ENCODE data around the gene SFXN5.

SFXN5 gene

DNA sequence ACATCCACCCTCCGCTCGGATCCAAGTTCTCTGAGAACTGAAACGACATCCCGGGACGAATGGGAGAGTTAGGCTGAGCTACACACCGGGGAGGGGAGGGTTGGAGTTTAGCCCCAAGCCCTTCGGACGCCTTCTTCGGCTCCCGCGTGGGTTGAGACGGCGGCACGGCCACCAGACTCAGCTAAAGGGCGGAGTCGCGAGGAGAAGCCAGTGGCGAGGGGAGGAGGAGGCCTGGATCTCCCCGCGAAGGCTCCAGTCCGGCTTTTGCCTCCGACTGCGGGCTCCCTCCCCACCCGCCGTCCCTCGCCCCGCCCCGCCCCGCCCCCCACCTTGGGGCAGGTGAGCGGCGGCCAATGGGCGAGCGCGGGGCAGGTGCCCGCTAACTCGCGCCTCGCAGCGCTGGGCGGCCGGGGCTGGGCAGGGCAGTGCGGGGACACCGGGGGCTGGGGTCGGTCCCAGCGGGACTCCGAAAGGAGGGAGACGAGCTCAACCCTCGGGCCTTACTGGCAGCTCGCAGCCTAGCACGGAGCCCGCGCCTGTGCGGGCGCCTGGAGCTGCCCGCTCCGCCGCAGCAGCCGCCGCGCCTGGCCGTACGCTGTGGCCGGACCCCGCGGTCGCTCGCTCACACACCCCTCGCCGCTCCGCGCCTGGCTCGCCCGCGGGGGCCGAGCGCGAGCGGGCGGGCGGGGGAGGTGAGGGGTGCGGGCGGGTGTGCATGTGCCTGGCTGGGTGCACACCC lies 154.2 kb downstream of the SFXN5 start, which contains the start of gene EMX1:
Gene EMX1 (plus strand): TSS at position 382 of the 739 bp plus-strand sequence. CDS start 334 bp downstream, at position 716.
- TF ChIP-seq, protein P1, sequence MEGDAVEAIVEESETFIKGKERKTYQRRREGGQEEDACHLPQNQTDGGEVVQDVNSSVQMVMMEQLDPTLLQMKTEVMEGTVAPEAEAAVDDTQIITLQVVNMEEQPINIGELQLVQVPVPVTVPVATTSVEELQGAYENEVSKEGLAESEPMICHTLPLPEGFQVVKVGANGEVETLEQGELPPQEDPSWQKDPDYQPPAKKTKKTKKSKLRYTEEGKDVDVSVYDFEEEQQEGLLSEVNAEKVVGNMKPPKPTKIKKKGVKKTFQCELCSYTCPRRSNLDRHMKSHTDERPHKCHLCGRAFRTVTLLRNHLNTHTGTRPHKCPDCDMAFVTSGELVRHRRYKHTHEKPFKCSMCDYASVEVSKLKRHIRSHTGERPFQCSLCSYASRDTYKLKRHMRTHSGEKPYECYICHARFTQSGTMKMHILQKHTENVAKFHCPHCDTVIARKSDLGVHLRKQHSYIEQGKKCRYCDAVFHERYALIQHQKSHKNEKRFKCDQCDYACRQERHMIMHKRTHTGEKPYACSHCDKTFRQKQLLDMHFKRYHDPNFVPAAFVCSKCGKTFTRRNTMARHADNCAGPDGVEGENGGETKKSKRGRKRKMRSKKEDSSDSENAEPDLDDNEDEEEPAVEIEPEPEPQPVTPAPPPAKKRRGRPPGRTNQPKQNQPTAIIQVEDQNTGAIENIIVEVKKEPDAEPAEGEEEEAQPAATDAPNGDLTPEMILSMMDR (IDR thresholded peaks at IDR 0.05; ENCODE audit: low read depth, low read length, missing control alignments): no peak
- DNase-seq (ENCODE audit: extremely low read depth, low read depth): no peak
- 0 out of 2 replicates have a peak within 1 kb of the TSS, but pooled peaks have one; percentile 7 for H3K4me3 ChIP-seq (replicated peaks; ENCODE audit: low read depth, low read length)

DNA sequence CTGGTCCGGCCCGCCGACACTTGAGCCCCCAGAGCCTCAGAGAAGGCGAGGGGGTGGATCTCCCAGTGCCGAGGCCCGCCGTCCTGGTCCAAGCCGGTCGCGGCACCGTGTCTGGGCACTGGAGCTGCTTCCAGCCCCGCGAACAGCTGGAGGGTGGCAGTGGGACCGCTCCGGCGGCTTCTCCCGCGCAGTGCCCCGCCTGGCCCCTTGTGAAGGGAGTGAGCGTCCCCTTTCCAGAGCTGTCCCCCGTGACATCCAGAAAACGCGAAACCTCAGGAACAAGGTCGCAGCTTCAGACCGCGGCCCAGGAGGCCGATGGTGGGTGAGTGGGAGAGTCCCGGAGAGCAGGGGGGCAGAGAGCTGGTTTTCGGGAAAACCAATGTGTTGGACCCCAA lies 154.8 kb downstream of the SFXN5 start:
- DNase-seq (ENCODE audit: extremely low read depth, low read depth): no peak
- H3K4me3 ChIP-seq (replicated peaks; ENCODE audit: low read depth, low read length): 0 out of 2 replicates have a peak overlapping the region, but pooled peaks have one; percentile 7
- TF ChIP-seq, protein P1 (IDR thresholded peaks at IDR 0.05; ENCODE audit: low read depth, low read length, missing control alignments): no peak

DNA sequence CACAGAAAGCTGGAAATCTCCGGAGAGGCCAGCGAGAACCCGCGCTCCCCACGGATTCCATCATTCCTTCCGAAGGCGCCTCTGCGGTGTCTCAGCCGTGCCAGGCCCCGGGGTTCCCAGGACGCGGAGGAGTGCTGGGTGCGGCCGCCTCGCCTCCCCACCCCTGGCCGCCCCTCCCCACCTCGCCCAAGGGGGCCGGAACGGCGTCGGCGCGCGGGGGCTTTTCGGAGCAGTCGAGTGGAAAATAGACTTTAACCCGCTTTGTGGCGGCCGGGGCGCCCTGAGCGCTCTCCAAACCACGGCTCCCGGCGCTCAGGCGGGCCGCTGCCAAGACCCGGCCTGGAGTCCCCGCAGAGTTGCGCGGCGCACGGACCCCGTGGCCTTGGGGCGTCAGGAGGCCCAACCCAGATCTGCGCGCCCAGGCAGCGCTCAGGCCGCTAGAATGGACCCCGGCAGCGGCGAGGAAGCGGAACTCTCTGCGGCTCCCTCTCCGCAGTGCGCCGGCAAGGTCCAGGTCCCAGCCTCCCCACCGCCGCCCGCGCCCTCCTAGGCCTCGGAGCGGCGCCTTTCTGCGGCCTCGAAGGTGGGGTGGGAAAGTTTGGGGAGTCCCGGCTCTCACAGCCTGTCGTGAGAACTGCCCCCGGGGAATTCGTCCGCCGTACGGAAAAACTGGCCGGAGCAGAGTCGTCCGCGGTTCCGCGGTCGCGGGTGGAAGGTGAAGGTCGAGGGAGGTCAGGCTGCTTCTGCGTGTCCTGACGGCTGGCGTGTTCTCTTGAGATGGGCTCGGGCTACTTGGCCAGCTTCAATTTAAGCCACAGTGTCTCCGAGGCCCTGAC lies 155.4 kb downstream of the SFXN5 start:
- DNase-seq (ENCODE audit: extremely low read depth, low read depth): no peak
- TF ChIP-seq, protein P1 (IDR thresholded peaks at IDR 0.05; ENCODE audit: low read depth, low read length, missing control alignments): no peak
- H3K4me3 ChIP-seq (replicated peaks; ENCODE audit: low read depth, low read length): no peak overlapping the region

DNA sequence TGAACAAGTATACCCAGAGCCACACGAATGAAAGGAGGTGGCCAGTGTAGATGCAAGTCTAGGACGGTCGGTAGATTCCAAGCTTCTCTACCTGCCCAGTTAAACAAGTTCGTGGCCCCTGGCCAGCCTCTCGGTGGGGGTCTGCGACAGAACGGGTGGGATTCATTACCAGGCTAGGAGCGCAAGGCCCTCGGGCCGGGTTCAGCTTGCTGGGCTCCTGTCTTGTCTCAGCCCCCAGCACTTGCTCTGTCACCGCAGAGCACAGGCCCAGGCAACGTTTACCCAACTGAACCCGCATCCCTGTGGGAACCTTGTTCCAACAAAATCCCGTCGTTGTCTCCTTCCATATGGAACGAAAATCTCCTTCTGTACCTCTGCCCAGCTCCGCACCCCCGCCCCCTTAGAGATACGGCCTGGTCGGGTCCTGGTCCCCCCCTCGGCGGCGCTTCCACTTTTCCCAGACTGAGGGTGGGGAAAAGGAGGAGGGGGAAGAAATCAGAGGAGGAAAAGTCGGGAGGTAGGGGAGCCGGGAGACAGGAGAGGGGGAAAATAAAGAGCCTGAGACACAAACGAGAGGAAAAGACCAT lies 156.1 kb downstream of the SFXN5 start:
- TF ChIP-seq, protein P1 (IDR thresholded peaks at IDR 0.05; ENCODE audit: low read depth, low read length, missing control alignments): no peak
- H3K4me3 ChIP-seq (replicated peaks; ENCODE audit: low read depth, low read length): no peak overlapping the region
- no peak for DNase-seq (ENCODE audit: extremely low read depth, low read depth)

DNA sequence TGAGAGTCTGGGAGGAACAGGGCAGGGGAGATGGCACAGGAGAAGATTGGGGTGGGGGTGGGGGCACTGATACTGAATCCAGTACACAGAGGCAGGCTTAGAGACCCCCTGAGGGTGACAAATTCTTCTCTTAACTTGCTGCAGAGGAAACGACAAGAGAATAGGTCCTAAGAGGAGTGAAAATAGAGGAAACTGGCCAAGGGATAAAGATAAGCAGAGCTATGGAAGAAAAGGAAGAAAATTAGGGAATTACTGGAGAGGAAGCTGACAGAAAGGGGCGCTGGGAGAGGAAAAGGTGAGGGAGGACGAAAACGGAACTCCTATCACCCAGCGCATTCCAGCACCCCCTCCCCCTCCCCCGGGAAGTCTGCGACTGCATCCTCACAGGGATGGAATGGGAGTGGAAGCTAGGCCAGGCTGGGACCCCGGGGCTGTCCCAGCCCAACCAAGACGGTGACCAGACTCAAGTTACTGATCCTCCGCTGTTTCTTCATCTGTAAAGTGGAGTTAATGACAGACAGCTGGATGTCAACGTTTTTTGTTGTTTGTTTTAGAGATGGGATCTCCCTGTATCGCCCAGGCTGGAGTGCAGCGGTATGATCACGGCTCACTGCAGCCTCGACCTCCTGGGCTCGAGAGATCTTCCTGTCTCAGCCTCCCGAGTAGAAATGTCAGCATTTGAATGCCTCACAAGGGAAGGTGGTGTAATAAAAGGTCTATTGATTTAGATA lies 156.8 kb downstream of the SFXN5 start:
- no peak overlapping the region for H3K4me3 ChIP-seq (replicated peaks; ENCODE audit: low read depth, low read length)
- no peak for DNase-seq (ENCODE audit: extremely low read depth, low read depth)
- TF ChIP-seq, protein P1 (IDR thresholded peaks at IDR 0.05; ENCODE audit: low read depth, low read length, missing control alignments): no peak

DNA sequence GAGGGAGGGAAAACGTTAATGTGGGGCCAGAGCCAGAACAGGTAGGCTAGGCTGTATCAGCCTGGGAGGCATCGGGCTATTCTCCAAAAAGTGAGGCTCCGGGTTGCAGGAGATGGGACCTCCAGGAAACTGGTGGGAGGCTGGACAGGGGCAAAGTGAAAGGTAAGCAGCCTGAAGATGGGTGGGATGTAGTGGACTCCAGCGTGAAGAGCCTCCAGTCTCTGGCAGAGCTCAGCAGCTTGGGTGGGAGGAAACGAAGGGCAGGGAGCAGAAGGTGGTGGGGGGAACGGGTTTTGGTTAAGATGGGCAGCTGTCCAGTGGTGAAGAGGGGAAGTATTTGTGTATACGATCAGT lies 157.3 kb downstream of the SFXN5 start:
- no peak overlapping the region for H3K4me3 ChIP-seq (replicated peaks; ENCODE audit: low read depth, low read length)
- DNase-seq (ENCODE audit: extremely low read depth, low read depth): no peak
- TF ChIP-seq, protein P1 (IDR thresholded peaks at IDR 0.05; ENCODE audit: low read depth, low read length, missing control alignments): no peak

Measured in HFF-Myc (cell line).